Keratinocyte (primary cell): ENCODE measurements around the gene WDR76. TPM values are rescaled to one million over a fixed set of nuclear protein-coding genes. Genes with fewer than 3 reads are reported as not detected.
A peak's percentile ranks its signal among the peaks of the same experiment; 100 is the strongest.

ENCODE experiments used
- DNase-seq: peaks from one replicate; pipeline ENCODE4 v3.0.0-alpha.2; 2011; ENCODE audit warnings: low read depth, missing footprints, low spot score
- FAIRE-seq: peaks from 2 replicates; lab custom pipeline; 2011; peaks lifted over from hg19 to GRCh38; lab: Jason Lieb, UNC
- H2AFZ ChIP-seq: 2 replicates; pipeline ENCODE4 v1.6.0; 2012; ENCODE audit warnings: low read length, control low read depth, inconsistent platforms; ENCODE audit not compliant: control insufficient read depth
- H3K27ac ChIP-seq: 2 replicates; pipeline ENCODE4 v1.5.1; 2011; ENCODE audit warnings: low read length; ENCODE audit not compliant: control insufficient read depth, insufficient read depth
- H3K27me3 ChIP-seq: 3 replicates; pipeline ENCODE4 v1.6.0; 2011; ENCODE audit warnings: low read length; ENCODE audit not compliant: control insufficient read depth, insufficient read depth; ENCODE audit errors: extremely low read depth
- H3K36me3 ChIP-seq, 2 experiments: 2 replicates in 1 of 2; 3 replicates in 1 of 2; pipeline ENCODE4 v1.5.1; 2011; ENCODE audit warnings: low read length in 2 of 2, mild to moderate bottlenecking in 1 of 2; ENCODE audit not compliant: control insufficient read depth in 2 of 2, insufficient read depth in 2 of 2; ENCODE audit errors: extremely low read depth in 1 of 2
- H3K4me1 ChIP-seq: 3 replicates; pipeline ENCODE4 v1.5.1; 2011; ENCODE audit warnings: low read length; ENCODE audit not compliant: control insufficient read depth, insufficient read depth; ENCODE audit errors: extremely low read depth
- H3K4me2 ChIP-seq: 3 replicates; pipeline ENCODE4 v1.6.0; 2011; ENCODE audit warnings: low read depth, low read length; ENCODE audit not compliant: control insufficient read depth, insufficient read depth; ENCODE audit errors: extremely low read depth
- H3K4me3 ChIP-seq, 3 experiments: fragments of 200-600 bp in 1 of 3; sonication (generic) in 1 of 3; 2 replicates in 2 of 3; 3 replicates in 1 of 3; pipeline ENCODE4 v1.5.1; 2011 to 2016; ENCODE audit warnings: low read length in 3 of 3, mild to moderate bottlenecking in 3 of 3, control low read depth in 2 of 3, inconsistent platforms in 1 of 3, low read depth in 1 of 3, mixed read lengths in 1 of 3, mixed run types in 1 of 3, moderate library complexity in 1 of 3; ENCODE audit not compliant: control insufficient read depth in 2 of 3, insufficient read depth in 2 of 3; ENCODE audit errors: extremely low read depth in 1 of 3
- H3K79me2 ChIP-seq: 2 replicates; pipeline ENCODE4 v1.6.0; 2012; ENCODE audit warnings: low read length; ENCODE audit not compliant: control insufficient read depth, insufficient read depth
- H3K9ac ChIP-seq: 3 replicates; pipeline ENCODE4 v1.6.0; 2011; ENCODE audit warnings: low read length; ENCODE audit not compliant: control insufficient read depth, insufficient read depth; ENCODE audit errors: extremely low read depth
- H3K9me1 ChIP-seq: 3 replicates; pipeline ENCODE4 v1.6.0; 2011; ENCODE audit warnings: low read length; ENCODE audit not compliant: control insufficient read depth, insufficient read depth; ENCODE audit errors: extremely low read depth
- H3K9me3 ChIP-seq: 2 replicates; pipeline ENCODE4 v1.5.1; 2012; ENCODE audit warnings: low read depth, low read length; ENCODE audit not compliant: control insufficient read depth
- H4K20me1 ChIP-seq: 3 replicates; pipeline ENCODE4 v1.6.0; 2011; ENCODE audit warnings: low read length; ENCODE audit not compliant: control insufficient read depth, insufficient read depth; ENCODE audit errors: extremely low read depth
- EZH2 ChIP-seq: IDR thresholded peaks from one replicate; pipeline ENCODE4 v1.6.1; 2012; ENCODE audit warnings: inconsistent platforms, mild to moderate bottlenecking, low read length, moderate library complexity
- dilution Hi-C: fragments of 300-500 bp; cut with MboI; formaldehyde crosslinking; loops from one replicate; pipeline ENCODE4 v1.7.0; 2020; ENCODE audit warnings: low sequenced_read_pairs; ENCODE audit not compliant: extremely low pct_ligation_motif_present
- polyA plus RNA-seq, 5 experiments: library from polyadenylated mRNA; depleted of rRNA in 3 of 5; stranded (reverse) in 3 of 5; stranded (forward) in 1 of 5; unstranded in 1 of 5; fragments of >200 nt; gene quantifications; 1 replicate in 1 of 5; 2 replicates in 3 of 5; 3 replicates in 1 of 5; pipeline versions ENCODE4 v1.2.1 to v1.2.3, GENCODE V29; 2011 to 2012; ENCODE audit warnings: missing spikeins in 2 of 5, low read depth in 1 of 5, low replicate concordance in 1 of 5
- TF ChIP-seq, protein P1 (sequence below), 3 experiments: IDR thresholded peaks in 1 of 3; conservative IDR thresholded peaks in 1 of 3; optimal IDR thresholded peaks in 1 of 3; 2 replicates in 2 of 3; 3 replicates in 1 of 3; pipeline versions ENCODE3 to v1.5.1; 2011; ENCODE audit warnings: low read length in 3 of 3, mild to moderate bottlenecking in 3 of 3, moderate library complexity in 2 of 3, control low read depth in 1 of 3, inconsistent platforms in 1 of 3; ENCODE audit not compliant: insufficient read depth in 2 of 3; ENCODE audit errors: extremely low read depth in 1 of 3

WDR76 gene
- polyA plus RNA-seq, 1 donor (not counting 4 experiments of a cell fraction or from before 2014, with no cell fraction given) = 4.7 TPM

- dilution Hi-C loops = no loop called here
- no peaks in the 10 kb centered on the region for H4K20me1 ChIP-seq
- no peak overlapping the region for H2AFZ ChIP-seq
Measured at GRCh38 chr15:43901495-43901894, 74.7 kb downstream of the WDR76 start.

DNA sequence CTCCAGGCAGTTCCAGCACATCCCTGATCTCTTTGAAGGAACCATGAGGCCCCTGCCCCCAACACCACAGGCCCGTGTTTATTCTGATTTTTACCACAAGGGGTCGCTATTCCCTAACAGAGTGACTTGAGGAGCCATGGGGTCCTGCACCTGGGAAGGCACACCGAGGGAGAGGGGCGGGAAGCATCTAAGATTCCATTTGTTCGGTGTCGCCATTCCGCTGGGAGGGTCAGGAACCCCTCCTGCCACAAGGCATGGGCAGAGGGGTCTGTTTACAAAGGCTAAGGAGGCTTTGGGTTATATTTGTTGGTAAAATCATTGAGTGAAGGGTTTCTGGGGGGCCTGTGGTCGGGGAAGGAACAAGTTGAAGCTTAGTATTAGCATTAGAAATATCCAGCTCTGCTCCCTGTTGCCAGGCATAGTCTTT is 77.1 kb downstream of the WDR76 start:
- Histone ChIP-seq H3K9me1 (no peaks in the 10 kb centered on the region), H3K27me3 (no peaks in the 10 kb centered on the region), H3K4me2 (no peak overlapping the region), H3K79me2 (no peaks in the 10 kb centered on the region), H4K20me1 (no peaks in the 10 kb centered on the region), H2AFZ (no peak overlapping the region), H3K27ac (no peak overlapping the region), H3K4me3 (no peak overlapping the region), H3K9ac (no peak overlapping the region), H3K36me3 (peaks cover 2 to 10% of the 10 kb centered on the region in 2 experiments), H3K4me1 (peaks cover 8% of the 10 kb centered on the region), H3K9me3 (no peaks in the 10 kb centered on the region)
- dilution Hi-C loops = no loop called here
- TF ChIP-seq EZH2 = no peak
- TF ChIP-seq, protein P1, sequence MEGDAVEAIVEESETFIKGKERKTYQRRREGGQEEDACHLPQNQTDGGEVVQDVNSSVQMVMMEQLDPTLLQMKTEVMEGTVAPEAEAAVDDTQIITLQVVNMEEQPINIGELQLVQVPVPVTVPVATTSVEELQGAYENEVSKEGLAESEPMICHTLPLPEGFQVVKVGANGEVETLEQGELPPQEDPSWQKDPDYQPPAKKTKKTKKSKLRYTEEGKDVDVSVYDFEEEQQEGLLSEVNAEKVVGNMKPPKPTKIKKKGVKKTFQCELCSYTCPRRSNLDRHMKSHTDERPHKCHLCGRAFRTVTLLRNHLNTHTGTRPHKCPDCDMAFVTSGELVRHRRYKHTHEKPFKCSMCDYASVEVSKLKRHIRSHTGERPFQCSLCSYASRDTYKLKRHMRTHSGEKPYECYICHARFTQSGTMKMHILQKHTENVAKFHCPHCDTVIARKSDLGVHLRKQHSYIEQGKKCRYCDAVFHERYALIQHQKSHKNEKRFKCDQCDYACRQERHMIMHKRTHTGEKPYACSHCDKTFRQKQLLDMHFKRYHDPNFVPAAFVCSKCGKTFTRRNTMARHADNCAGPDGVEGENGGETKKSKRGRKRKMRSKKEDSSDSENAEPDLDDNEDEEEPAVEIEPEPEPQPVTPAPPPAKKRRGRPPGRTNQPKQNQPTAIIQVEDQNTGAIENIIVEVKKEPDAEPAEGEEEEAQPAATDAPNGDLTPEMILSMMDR (optimal IDR thresholded peaks at IDR 0.05 in 1 of 3, IDR thresholded peaks at IDR 0.05 in 1 of 3, conservative IDR thresholded peaks at IDR 0.05 in 1 of 3; ENCODE audit: extremely low read depth in 1 of 3, insufficient read depth in 2 of 3, low read length in 3 of 3) = peak; percentile 82 to 86 (median 82)
- DNase-seq (no peak), FAIRE-seq (no peak)

More at GRCh38 chr15:43901495-43901894, 74.7 kb downstream of the WDR76 start:
- no peaks in the 10 kb centered on the region for H3K9me1 ChIP-seq
- peaks cover 6 to 13% of the 10 kb centered on the region in 2 experiments for H3K36me3 ChIP-seq
- no peak for DNase-seq
- H3K9ac ChIP-seq = no peak overlapping the region
- no peak overlapping the region for H3K4me3 ChIP-seq
- TF ChIP-seq, protein P1 (optimal IDR thresholded peaks at IDR 0.05 in 1 of 3, IDR thresholded peaks at IDR 0.05 in 1 of 3, conservative IDR thresholded peaks at IDR 0.05 in 1 of 3; ENCODE audit: extremely low read depth in 1 of 3, insufficient read depth in 2 of 3, low read length in 3 of 3) = no peak
- TF ChIP-seq EZH2 = no peak
- no peak overlapping the region for H3K27ac ChIP-seq
- H3K4me2 ChIP-seq = no peak overlapping the region
- H3K79me2 ChIP-seq = no peaks in the 10 kb centered on the region
- H3K4me1 ChIP-seq = peaks cover 8% of the 10 kb centered on the region
- H3K9me3 ChIP-seq = no peaks in the 10 kb centered on the region
- no peaks in the 10 kb centered on the region for H3K27me3 ChIP-seq
- FAIRE-seq = no peak
